ENCODE data around the gene ITPKC. TPM values are rescaled to one million over a fixed set of nuclear protein-coding genes. Genes with fewer than 3 reads are reported as not detected.

ITPKC gene
- polyA plus RNA-seq, 3 donors, result 2.7 to 5.7 (median 2.9) TPM

DNA sequence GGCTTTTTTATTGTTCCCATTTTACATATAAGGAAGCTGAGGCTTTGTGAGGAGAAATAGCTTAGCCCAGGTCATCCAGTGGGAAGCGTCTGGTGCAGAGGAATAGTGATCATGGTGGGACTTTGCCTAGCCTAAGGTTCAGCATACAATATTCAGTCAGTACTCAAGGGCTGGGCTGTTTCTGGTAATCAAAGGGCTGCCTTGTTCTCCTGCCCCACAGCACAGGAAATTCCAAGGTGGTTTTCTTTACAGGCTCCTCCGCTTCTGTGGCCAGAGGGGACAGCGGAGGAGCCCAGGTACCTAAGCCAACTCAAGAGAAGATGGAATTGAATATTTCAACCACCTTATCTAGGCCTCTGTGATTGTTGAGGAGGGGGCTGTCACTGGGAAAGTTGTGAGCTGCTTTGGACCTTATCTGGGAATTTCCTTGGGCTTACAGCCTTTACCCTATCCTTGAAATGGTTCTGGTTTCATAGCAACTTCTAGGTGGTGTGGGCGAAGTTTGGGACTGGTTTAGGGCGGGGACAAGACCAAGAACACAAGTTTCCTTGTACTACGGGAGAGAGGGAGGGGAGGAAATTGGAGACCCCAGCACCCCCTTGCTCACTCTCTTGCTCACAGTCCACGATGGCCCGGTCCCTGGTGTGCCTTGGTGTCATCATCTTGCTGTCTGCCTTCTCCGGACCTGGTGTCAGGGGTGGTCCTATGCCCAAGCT is 58.2 kb downstream of the ITPKC start, which contains the start of gene MIA:
TSS of gene MIA (plus strand) at position 606 of the 716 bp plus-strand sequence. CDS start at position 628, 22 bp downstream.
- peaks cover 19 to 24% of the 10 kb centered on the region in 2 donors for H3K4me1 ChIP-seq (ENCODE audit: control insufficient read depth in 1 of 2, insufficient read depth in 2 of 2, low read length in 2 of 2)
- H2AFZ ChIP-seq (ENCODE audit: insufficient read depth, low read depth, low read length, poor library complexity, severe bottlenecking), result no peak within 1 kb of the TSS
- no peaks in the 10 kb centered on the region for H3K27me3 ChIP-seq (ENCODE audit: control insufficient read depth in 2 of 2, insufficient read depth in 2 of 2, low read length in 2 of 2)
- peak within 1 kb of the TSS in 6 of 7 donors; percentile 1 to 99 (median 57) for H3K27ac Mint-ChIP-seq
- H3K36me3 Mint-ChIP-seq, result peaks cover 12 to 20% of the 10 kb centered on the region in 2 donors
- WGBS (ENCODE audit: insufficient coverage), result 86% methylated on average over 1 of the region's 9 CpGs
- H3K9me3 Mint-ChIP-seq, result peaks cover 0 to 11% (median 4%) of the 10 kb centered on the region in 7 donors
- H3K27ac ChIP-seq (ENCODE audit: low read depth in 1 of 2, low read length in 2 of 2), result peak within 1 kb of the TSS; percentile 95 to 97
- no peak within 1 kb of the TSS for H3K4me3 ChIP-seq (replicated peaks in 1 of 3; ENCODE audit: low read depth in 2 of 3, low read length in 3 of 3)
- TF ChIP-seq, protein P1, sequence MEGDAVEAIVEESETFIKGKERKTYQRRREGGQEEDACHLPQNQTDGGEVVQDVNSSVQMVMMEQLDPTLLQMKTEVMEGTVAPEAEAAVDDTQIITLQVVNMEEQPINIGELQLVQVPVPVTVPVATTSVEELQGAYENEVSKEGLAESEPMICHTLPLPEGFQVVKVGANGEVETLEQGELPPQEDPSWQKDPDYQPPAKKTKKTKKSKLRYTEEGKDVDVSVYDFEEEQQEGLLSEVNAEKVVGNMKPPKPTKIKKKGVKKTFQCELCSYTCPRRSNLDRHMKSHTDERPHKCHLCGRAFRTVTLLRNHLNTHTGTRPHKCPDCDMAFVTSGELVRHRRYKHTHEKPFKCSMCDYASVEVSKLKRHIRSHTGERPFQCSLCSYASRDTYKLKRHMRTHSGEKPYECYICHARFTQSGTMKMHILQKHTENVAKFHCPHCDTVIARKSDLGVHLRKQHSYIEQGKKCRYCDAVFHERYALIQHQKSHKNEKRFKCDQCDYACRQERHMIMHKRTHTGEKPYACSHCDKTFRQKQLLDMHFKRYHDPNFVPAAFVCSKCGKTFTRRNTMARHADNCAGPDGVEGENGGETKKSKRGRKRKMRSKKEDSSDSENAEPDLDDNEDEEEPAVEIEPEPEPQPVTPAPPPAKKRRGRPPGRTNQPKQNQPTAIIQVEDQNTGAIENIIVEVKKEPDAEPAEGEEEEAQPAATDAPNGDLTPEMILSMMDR (IDR thresholded peaks at IDR 0.05), result no peak
- H3K36me3 ChIP-seq (replicated peaks in 1 of 2; ENCODE audit: control insufficient read depth in 1 of 2, insufficient read depth in 2 of 2, low read length in 2 of 2), result peaks cover 0 to 18% of the 10 kb centered on the region in 2 donors
- DNase-seq, result no peak
- intact Hi-C loops (cut with micrococcal nuclease), result loop anchor here in 1 of 2 donors (5.0 kb wide), 1 partner anchor 37 kb away; no protein-coding TSS in a partner anchor
- peaks cover 24% of the 10 kb centered on the region for H3K4me1 Mint-ChIP-seq
- H3K4me3 Mint-ChIP-seq, result no peak within 1 kb of the TSS
- no peaks in the 10 kb centered on the region for H3K9me3 ChIP-seq (replicated peaks in 1 of 2; ENCODE audit: control insufficient read depth in 1 of 2, insufficient read depth in 1 of 2, low read length in 2 of 2)
- H3K79me2 ChIP-seq (ENCODE audit: insufficient read depth, low read length), result peaks cover 17% of the 10 kb centered on the region
- peak within 1 kb of the TSS; percentile 93 for H3K4me2 ChIP-seq (replicated peaks; ENCODE audit: extremely low read depth, low read length, poor library complexity, severe bottlenecking)
- H4K20me1 ChIP-seq (ENCODE audit: insufficient read depth, low read length), result peaks cover 14% of the 10 kb centered on the region
- H3K27me3 Mint-ChIP-seq (ENCODE audit: low read depth in 3 of 3), result peaks cover 0 to 4% (median 2%) of the 10 kb centered on the region in 3 donors
- no peak within 1 kb of the TSS for H3K9ac ChIP-seq (ENCODE audit: insufficient read depth, low read length, poor library complexity, severe bottlenecking)

DNA sequence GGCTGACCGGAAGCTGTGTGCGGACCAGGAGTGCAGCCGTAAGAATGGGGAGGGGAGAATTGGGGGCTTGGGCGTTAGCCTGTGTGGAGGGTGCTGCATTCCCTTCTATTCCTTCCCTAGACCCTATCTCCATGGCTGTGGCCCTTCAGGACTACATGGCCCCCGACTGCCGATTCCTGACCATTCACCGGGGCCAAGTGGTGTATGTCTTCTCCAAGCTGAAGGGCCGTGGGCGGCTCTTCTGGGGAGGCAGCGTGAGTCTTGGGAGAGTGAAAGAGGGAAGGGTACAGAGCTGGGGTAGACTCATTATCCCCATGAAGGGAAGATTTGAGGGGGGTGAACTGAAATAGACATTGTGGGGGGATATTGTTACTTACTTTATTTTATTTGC is 58.7 kb downstream of the ITPKC start:
- H3K4me3 ChIP-seq (replicated peaks in 1 of 3; ENCODE audit: low read depth in 2 of 3, low read length in 3 of 3), result no peak overlapping the region
- H3K9me3 Mint-ChIP-seq, result peaks cover 0 to 9% (median 4%) of the 10 kb centered on the region in 7 donors
- DNase-seq, result no peak
- peaks cover 21% of the 10 kb centered on the region for H3K79me2 ChIP-seq (ENCODE audit: insufficient read depth, low read length)
- H3K9me3 ChIP-seq (replicated peaks in 1 of 2; ENCODE audit: control insufficient read depth in 1 of 2, insufficient read depth in 1 of 2, low read length in 2 of 2), result no peaks in the 10 kb centered on the region
- H3K4me1 ChIP-seq (ENCODE audit: control insufficient read depth in 1 of 2, insufficient read depth in 2 of 2, low read length in 2 of 2), result peaks cover 19 to 24% of the 10 kb centered on the region in 2 donors
- no peak overlapping the region for H3K4me3 Mint-ChIP-seq
- peaks cover 0 to 4% (median 2%) of the 10 kb centered on the region in 3 donors for H3K27me3 Mint-ChIP-seq (ENCODE audit: low read depth in 3 of 3)
- no peak overlapping the region for H3K4me2 ChIP-seq (replicated peaks; ENCODE audit: extremely low read depth, low read length, poor library complexity, severe bottlenecking)
- WGBS (ENCODE audit: insufficient coverage), result 100% methylated on average over 5 of the region's 10 CpGs
- H3K27ac Mint-ChIP-seq, result peak overlapping the region in 2 of 7 donors; percentile 1 to 23
- H2AFZ ChIP-seq (ENCODE audit: insufficient read depth, low read depth, low read length, poor library complexity, severe bottlenecking), result no peak overlapping the region
- no peaks in the 10 kb centered on the region for H3K27me3 ChIP-seq (ENCODE audit: control insufficient read depth in 2 of 2, insufficient read depth in 2 of 2, low read length in 2 of 2)
- intact Hi-C loops (cut with micrococcal nuclease), result loop anchor here in 1 of 2 donors (2.0 to 5.0 kb wide), 2 partner anchors 37 to 61 kb away; no protein-coding TSS in a partner anchor
- peaks cover 14 to 25% of the 10 kb centered on the region in 2 donors for H3K36me3 Mint-ChIP-seq
- peaks cover 20% of the 10 kb centered on the region for H4K20me1 ChIP-seq (ENCODE audit: insufficient read depth, low read length)
- no peak overlapping the region for H3K9ac ChIP-seq (ENCODE audit: insufficient read depth, low read length, poor library complexity, severe bottlenecking)
- TF ChIP-seq, protein P1 (IDR thresholded peaks at IDR 0.05), result no peak
- peaks cover 0 to 23% of the 10 kb centered on the region in 2 donors for H3K36me3 ChIP-seq (replicated peaks in 1 of 2; ENCODE audit: control insufficient read depth in 1 of 2, insufficient read depth in 2 of 2, low read length in 2 of 2)
- H3K4me1 Mint-ChIP-seq, result peaks cover 25% of the 10 kb centered on the region
- no peak overlapping the region for H3K27ac ChIP-seq (ENCODE audit: low read depth in 1 of 2, low read length in 2 of 2)
